GM08714 (cell line): ENCODE measurements around the gene DYNC1I1.

Experiments used
- H3K4me3 ChIP-seq: fragments of 200-500 bp; sonication (Bioruptor generic); 2 replicates; pipeline ENCODE4 v1.5.1; 2014; ENCODE audit warnings: mild to moderate bottlenecking, low read length, inconsistent platforms
- ZNF274 ChIP-seq: IDR thresholded peaks from 2 replicates; pipeline ENCODE4 v1.6.1; 2012; ENCODE audit warnings: mild to moderate bottlenecking, low read depth, low read length

DYNC1I1 gene

GRCh38 chr7:95893484-95893883, 121.1 kb downstream of the DYNC1I1 start:
- TF ChIP-seq ZNF274, result no peak
- H3K4me3 ChIP-seq, result no peak overlapping the region

- no peak overlapping the region for H3K4me3 ChIP-seq
- no peak for TF ChIP-seq ZNF274
These were observed 125.3 kb downstream of the DYNC1I1 start for GRCh38 chr7:95897557-95898251.

GRCh38 chr7:95899919-95900513, 127.7 kb downstream of the DYNC1I1 start:
- no peak for TF ChIP-seq ZNF274
- no peak overlapping the region for H3K4me3 ChIP-seq

GRCh38 chr7:95901006-95901405, 128.7 kb downstream of the DYNC1I1 start:
- no peak overlapping the region for H3K4me3 ChIP-seq

GRCh38 chr7:95904099-95904498, 131.7 kb downstream of the DYNC1I1 start:
- no peak for TF ChIP-seq ZNF274
- H3K4me3 ChIP-seq, result no peak overlapping the region

More at GRCh38 chr7:95901006-95901405, 128.7 kb downstream of the DYNC1I1 start:
- no peak for TF ChIP-seq ZNF274

- no peak overlapping the region for H3K4me3 ChIP-seq
- TF ChIP-seq ZNF274, result no peak
These were observed 132.8 kb downstream of the DYNC1I1 start for GRCh38 chr7:95905167-95905566.

- H3K4me3 ChIP-seq, result no peak overlapping the region
- TF ChIP-seq ZNF274, result no peak
These were observed 134.5 kb downstream of the DYNC1I1 start for GRCh38 chr7:95906851-95907250.

- TF ChIP-seq ZNF274, result no peak
- H3K4me3 ChIP-seq, result no peak overlapping the region
These were observed 135.0 kb downstream of the DYNC1I1 start for GRCh38 chr7:95907337-95907736.

GRCh38 chr7:95908499-95908898, 136.1 kb downstream of the DYNC1I1 start:
- H3K4me3 ChIP-seq, result no peak overlapping the region
- TF ChIP-seq ZNF274, result no peak

- no peak overlapping the region for H3K4me3 ChIP-seq
- TF ChIP-seq ZNF274, result no peak
These were observed 138.0 kb downstream of the DYNC1I1 start for GRCh38 chr7:95910341-95910740.

GRCh38 chr7:95915731-95916130, 143.4 kb downstream of the DYNC1I1 start:
- H3K4me3 ChIP-seq, result no peak overlapping the region
- TF ChIP-seq ZNF274, result no peak

- TF ChIP-seq ZNF274, result no peak
- no peak overlapping the region for H3K4me3 ChIP-seq
These were observed 144.4 kb downstream of the DYNC1I1 start for GRCh38 chr7:95916573-95917297.

- TF ChIP-seq ZNF274, result no peak
- no peak overlapping the region for H3K4me3 ChIP-seq
These were observed 145.3 kb downstream of the DYNC1I1 start for GRCh38 chr7:95917634-95918033.

- no peak overlapping the region for H3K4me3 ChIP-seq
- TF ChIP-seq ZNF274, result no peak
These were observed 147.2 kb downstream of the DYNC1I1 start for GRCh38 chr7:95919556-95919955.

- TF ChIP-seq ZNF274, result no peak
- H3K4me3 ChIP-seq, result no peak overlapping the region
These were observed 149.2 kb downstream of the DYNC1I1 start for GRCh38 chr7:95921543-95921942.
